Fibroblast of mammary gland (primary cell): ENCODE results near the gene RNF112.

ENCODE experiments used
- DNase-seq: peaks from one replicate; pipeline ENCODE4 v3.0.0-alpha.2; 2010; ENCODE audit warnings: low read depth
- H3K4me3 ChIP-seq: 2 replicates; pipeline ENCODE4 v1.5.1; 2011; ENCODE audit warnings: low read depth, mild to moderate bottlenecking, low read length, moderate library complexity; ENCODE audit not compliant: control insufficient read depth
- CTCF ChIP-seq: conservative IDR thresholded peaks from 2 replicates; pipeline ENCODE4 v1.5.1; 2011; ENCODE audit warnings: low read depth, low read length, inconsistent platforms; ENCODE audit not compliant: control insufficient read depth, insufficient read depth

RNF112 gene

GRCh38 chr17:19409066-19409465 is 2.0 kb upstream of the RNF112 start:
- no peak for DNase-seq
- H3K4me3 ChIP-seq: no peak overlapping the region

GRCh38 chr17:19409509-19409908 is 1.5 kb upstream of the RNF112 start:
- H3K4me3 ChIP-seq: no peak overlapping the region
- DNase-seq: peak; percentile 89
- TF ChIP-seq CTCF: no peak

More at GRCh38 chr17:19409066-19409465, 2.0 kb upstream of the RNF112 start:
- TF ChIP-seq CTCF: no peak

- no peak for DNase-seq
- no peak overlapping the region for H3K4me3 ChIP-seq
- TF ChIP-seq CTCF: no peak
Observed at GRCh38 chr17:19410091-19410490, 941 bp upstream of the RNF112 start.

GRCh38 chr17:19411631-19412030 is 599 bp downstream of the RNF112 start:
- H3K4me3 ChIP-seq: no peak overlapping the region
- TF ChIP-seq CTCF: no peak
- DNase-seq: no peak

- no peak for DNase-seq
- TF ChIP-seq CTCF: no peak
- no peak overlapping the region for H3K4me3 ChIP-seq
Observed at GRCh38 chr17:19412510-19412909, 1.5 kb downstream of the RNF112 start.

GRCh38 chr17:19412984-19413383 is 2.0 kb downstream of the RNF112 start:
- no peak for TF ChIP-seq CTCF
- H3K4me3 ChIP-seq: no peak overlapping the region
- DNase-seq: no peak

GRCh38 chr17:19413761-19414160 is 2.7 kb downstream of the RNF112 start:
- no peak overlapping the region for H3K4me3 ChIP-seq
- DNase-seq: no peak
- no peak for TF ChIP-seq CTCF
